ENCODE data around the gene E2F4. TPM values are rescaled to one million over a fixed set of nuclear protein-coding genes. Genes with fewer than 3 reads are reported as not detected.

Gene E2F4
- polyA plus RNA-seq, 1 donor, result 67.6 TPM

GRCh38 chr16:67184453-67184994 is 7.4 kb upstream of the E2F4 start:
- Histone ChIP-seq H3K9me3 (ENCODE audit: control insufficient read depth, low read depth, low read length) (peaks cover 3% of the 10 kb centered on the region), H3K27me3 (ENCODE audit: control insufficient read depth, insufficient read depth, low read length) (peaks cover 6% of the 10 kb centered on the region), H3K36me3 (ENCODE audit: control insufficient read depth, insufficient read depth, low read length) (no peaks in the 10 kb centered on the region), H3K4me3 (ENCODE audit: low read length) (peak overlapping the region; percentile 86), H3K27ac (ENCODE audit: low read length) (peak overlapping the region; percentile 93), H3K4me1 (ENCODE audit: control insufficient read depth, insufficient read depth, low read length) (peaks cover 22% of the 10 kb centered on the region)
- no CpG with 5 or more reads among the region's 59 CpGs for WGBS (ENCODE audit: insufficient coverage, low lambda C conversion rate)
- DNase-seq, result no peak

- Histone ChIP-seq H3K9me3 (ENCODE audit: control insufficient read depth, low read depth, low read length) (peaks cover 3% of the 10 kb centered on the region), H3K4me1 (ENCODE audit: control insufficient read depth, insufficient read depth, low read length) (peaks cover 22% of the 10 kb centered on the region), H3K27ac (ENCODE audit: low read length) (no peak overlapping the region), H3K36me3 (ENCODE audit: control insufficient read depth, insufficient read depth, low read length) (no peaks in the 10 kb centered on the region), H3K4me3 (ENCODE audit: low read length) (peak overlapping the region; percentile 86), H3K27me3 (ENCODE audit: control insufficient read depth, insufficient read depth, low read length) (peaks cover 6% of the 10 kb centered on the region)
- peak; percentile 77 to 80 for DNase-seq
- WGBS (ENCODE audit: insufficient coverage, low lambda C conversion rate), result no CpG with 5 or more reads among the region's 43 CpGs
Observed at GRCh38 chr16:67184995-67185650, 6.8 kb upstream of the E2F4 start.

- H3K4me1 ChIP-seq (ENCODE audit: control insufficient read depth, insufficient read depth, low read length), result peaks cover 22% of the 10 kb centered on the region
- H3K27ac ChIP-seq (ENCODE audit: low read length), result no peak overlapping the region
- H3K36me3 ChIP-seq (ENCODE audit: control insufficient read depth, insufficient read depth, low read length), result no peaks in the 10 kb centered on the region
- H3K9me3 ChIP-seq (ENCODE audit: control insufficient read depth, low read depth, low read length), result peaks cover 3% of the 10 kb centered on the region
- WGBS (ENCODE audit: insufficient coverage, low lambda C conversion rate), result no CpG with 5 or more reads among the region's 12 CpGs
- no peak for DNase-seq
- H3K4me3 ChIP-seq (ENCODE audit: low read length), result no peak overlapping the region
- H3K27me3 ChIP-seq (ENCODE audit: control insufficient read depth, insufficient read depth, low read length), result peaks cover 6% of the 10 kb centered on the region
Observed at GRCh38 chr16:67185651-67186134, 6.3 kb upstream of the E2F4 start.

GRCh38 chr16:67186550-67186950 is 5.4 kb upstream of the E2F4 start:
- WGBS (ENCODE audit: insufficient coverage, low lambda C conversion rate), result no CpG with 5 or more reads among the region's 5 CpGs
- Histone ChIP-seq H3K4me1 (ENCODE audit: control insufficient read depth, insufficient read depth, low read length) (peaks cover 25% of the 10 kb centered on the region), H3K36me3 (ENCODE audit: control insufficient read depth, insufficient read depth, low read length) (no peaks in the 10 kb centered on the region), H3K4me3 (ENCODE audit: low read length) (no peak overlapping the region), H3K9me3 (ENCODE audit: control insufficient read depth, low read depth, low read length) (peaks cover 3% of the 10 kb centered on the region), H3K27me3 (ENCODE audit: control insufficient read depth, insufficient read depth, low read length) (peaks cover 6% of the 10 kb centered on the region), H3K27ac (ENCODE audit: low read length) (no peak overlapping the region)
- DNase-seq, result no peak

- WGBS (ENCODE audit: insufficient coverage, low lambda C conversion rate), result no CpG with 5 or more reads among the region's 26 CpGs
- no peak for DNase-seq
- peaks cover 6% of the 10 kb centered on the region for H3K9me3 ChIP-seq (ENCODE audit: control insufficient read depth, low read depth, low read length)
- peaks cover 6% of the 10 kb centered on the region for H3K27me3 ChIP-seq (ENCODE audit: control insufficient read depth, insufficient read depth, low read length)
- H3K36me3 ChIP-seq (ENCODE audit: control insufficient read depth, insufficient read depth, low read length), result no peaks in the 10 kb centered on the region
- H3K4me1 ChIP-seq (ENCODE audit: control insufficient read depth, insufficient read depth, low read length), result peaks cover 28% of the 10 kb centered on the region
- no peak overlapping the region for H3K27ac ChIP-seq (ENCODE audit: low read length)
- no peak overlapping the region for H3K4me3 ChIP-seq (ENCODE audit: low read length)
Observed at GRCh38 chr16:67187175-67187890, 4.6 kb upstream of the E2F4 start.

- H3K36me3 ChIP-seq (ENCODE audit: control insufficient read depth, insufficient read depth, low read length), result peaks cover 5% of the 10 kb centered on the region
- H3K27me3 ChIP-seq (ENCODE audit: control insufficient read depth, insufficient read depth, low read length), result peaks cover 6% of the 10 kb centered on the region
- no CpG with 5 or more reads among the region's 4 CpGs for WGBS (ENCODE audit: insufficient coverage, low lambda C conversion rate)
- H3K9me3 ChIP-seq (ENCODE audit: control insufficient read depth, low read depth, low read length), result peaks cover 6% of the 10 kb centered on the region
- no peak overlapping the region for H3K27ac ChIP-seq (ENCODE audit: low read length)
- H3K4me3 ChIP-seq (ENCODE audit: low read length), result no peak overlapping the region
- peaks cover 32% of the 10 kb centered on the region for H3K4me1 ChIP-seq (ENCODE audit: control insufficient read depth, insufficient read depth, low read length)
- no peak for DNase-seq
Observed at GRCh38 chr16:67188323-67188722, 3.6 kb upstream of the E2F4 start.

GRCh38 chr16:67188798-67189197 is 3.2 kb upstream of the E2F4 start:
- WGBS (ENCODE audit: insufficient coverage, low lambda C conversion rate), result no CpG with 5 or more reads among the region's 15 CpGs
- peaks cover 6% of the 10 kb centered on the region for H3K9me3 ChIP-seq (ENCODE audit: control insufficient read depth, low read depth, low read length)
- H3K27me3 ChIP-seq (ENCODE audit: control insufficient read depth, insufficient read depth, low read length), result peaks cover 6% of the 10 kb centered on the region
- peaks cover 6% of the 10 kb centered on the region for H3K36me3 ChIP-seq (ENCODE audit: control insufficient read depth, insufficient read depth, low read length)
- peaks cover 35% of the 10 kb centered on the region for H3K4me1 ChIP-seq (ENCODE audit: control insufficient read depth, insufficient read depth, low read length)
- H3K4me3 ChIP-seq (ENCODE audit: low read length), result no peak overlapping the region
- no peak overlapping the region for H3K27ac ChIP-seq (ENCODE audit: low read length)
- DNase-seq, result no peak

GRCh38 chr16:67190041-67190440 is 1.9 kb upstream of the E2F4 start, which contains the start of gene EXOC3L1:
TSS of gene EXOC3L1 (minus strand) at chr16:67190136. CDS start at chr16:67189676, 460 bp downstream.
- Histone ChIP-seq H3K27ac (ENCODE audit: low read length) (no peak within 1 kb of the TSS), H3K4me1 (ENCODE audit: control insufficient read depth, insufficient read depth, low read length) (peaks cover 29% of the 10 kb centered on the region), H3K27me3 (ENCODE audit: control insufficient read depth, insufficient read depth, low read length) (peaks cover 1% of the 10 kb centered on the region), H3K9me3 (ENCODE audit: control insufficient read depth, low read depth, low read length) (peaks cover 2% of the 10 kb centered on the region), H3K4me3 (ENCODE audit: low read length) (no peak within 1 kb of the TSS), H3K36me3 (ENCODE audit: control insufficient read depth, insufficient read depth, low read length) (peaks cover 18% of the 10 kb centered on the region)
- no CpG with 5 or more reads among the region's 6 CpGs for WGBS (ENCODE audit: insufficient coverage, low lambda C conversion rate)
- DNase-seq, result no peak

GRCh38 chr16:67190448-67191399 is 1.2 kb upstream of the E2F4 start:
- peaks cover 22% of the 10 kb centered on the region for H3K4me1 ChIP-seq (ENCODE audit: control insufficient read depth, insufficient read depth, low read length)
- H3K4me3 ChIP-seq (ENCODE audit: low read length), result no peak overlapping the region
- no peak overlapping the region for H3K27ac ChIP-seq (ENCODE audit: low read length)
- H3K36me3 ChIP-seq (ENCODE audit: control insufficient read depth, insufficient read depth, low read length), result peaks cover 25% of the 10 kb centered on the region
- H3K27me3 ChIP-seq (ENCODE audit: control insufficient read depth, insufficient read depth, low read length), result no peaks in the 10 kb centered on the region
- WGBS (ENCODE audit: insufficient coverage, low lambda C conversion rate), result 90% methylated on average over 2 of the region's 13 CpGs
- H3K9me3 ChIP-seq (ENCODE audit: control insufficient read depth, low read depth, low read length), result peaks cover 2% of the 10 kb centered on the region
- no peak for DNase-seq

Measured in large intestine (tissue), 3 donors.